GM12872 (cell line): Measurements from ENCODE around the gene MTHFR.
A peak's percentile ranks its signal among the peaks of the same experiment; 100 is the strongest.

Source experiments
- TF ChIP-seq, protein P1 (sequence below): IDR thresholded peaks from 3 replicates; pipeline ENCODE4 v1.5.1; 2011; ENCODE audit warnings: low read depth, mild to moderate bottlenecking, low read length, moderate library complexity; ENCODE audit not compliant: insufficient read depth

The MTHFR gene

DNA sequence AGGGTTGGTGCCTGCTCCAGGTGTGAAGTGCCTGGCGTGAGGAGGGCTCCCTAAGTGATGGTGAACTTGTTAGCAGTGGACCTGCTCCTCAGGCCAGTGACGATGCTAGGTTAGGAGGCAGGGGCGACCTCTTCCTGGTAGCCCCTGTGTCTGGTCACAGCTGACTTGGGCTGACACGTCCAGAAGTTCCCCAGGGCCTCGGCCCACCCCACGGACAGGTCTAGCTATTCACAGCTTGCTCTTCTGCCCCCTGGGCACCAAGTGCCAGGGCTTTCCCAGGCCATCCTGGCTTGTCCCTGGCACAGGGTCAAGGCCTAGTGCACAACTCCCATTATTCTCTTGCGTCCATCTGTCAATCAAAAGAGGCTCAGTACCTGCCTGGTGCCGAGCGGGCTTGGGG lies 54.7 kb downstream of the MTHFR start:
- TF ChIP-seq, protein P1, sequence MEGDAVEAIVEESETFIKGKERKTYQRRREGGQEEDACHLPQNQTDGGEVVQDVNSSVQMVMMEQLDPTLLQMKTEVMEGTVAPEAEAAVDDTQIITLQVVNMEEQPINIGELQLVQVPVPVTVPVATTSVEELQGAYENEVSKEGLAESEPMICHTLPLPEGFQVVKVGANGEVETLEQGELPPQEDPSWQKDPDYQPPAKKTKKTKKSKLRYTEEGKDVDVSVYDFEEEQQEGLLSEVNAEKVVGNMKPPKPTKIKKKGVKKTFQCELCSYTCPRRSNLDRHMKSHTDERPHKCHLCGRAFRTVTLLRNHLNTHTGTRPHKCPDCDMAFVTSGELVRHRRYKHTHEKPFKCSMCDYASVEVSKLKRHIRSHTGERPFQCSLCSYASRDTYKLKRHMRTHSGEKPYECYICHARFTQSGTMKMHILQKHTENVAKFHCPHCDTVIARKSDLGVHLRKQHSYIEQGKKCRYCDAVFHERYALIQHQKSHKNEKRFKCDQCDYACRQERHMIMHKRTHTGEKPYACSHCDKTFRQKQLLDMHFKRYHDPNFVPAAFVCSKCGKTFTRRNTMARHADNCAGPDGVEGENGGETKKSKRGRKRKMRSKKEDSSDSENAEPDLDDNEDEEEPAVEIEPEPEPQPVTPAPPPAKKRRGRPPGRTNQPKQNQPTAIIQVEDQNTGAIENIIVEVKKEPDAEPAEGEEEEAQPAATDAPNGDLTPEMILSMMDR, result no peak

DNA sequence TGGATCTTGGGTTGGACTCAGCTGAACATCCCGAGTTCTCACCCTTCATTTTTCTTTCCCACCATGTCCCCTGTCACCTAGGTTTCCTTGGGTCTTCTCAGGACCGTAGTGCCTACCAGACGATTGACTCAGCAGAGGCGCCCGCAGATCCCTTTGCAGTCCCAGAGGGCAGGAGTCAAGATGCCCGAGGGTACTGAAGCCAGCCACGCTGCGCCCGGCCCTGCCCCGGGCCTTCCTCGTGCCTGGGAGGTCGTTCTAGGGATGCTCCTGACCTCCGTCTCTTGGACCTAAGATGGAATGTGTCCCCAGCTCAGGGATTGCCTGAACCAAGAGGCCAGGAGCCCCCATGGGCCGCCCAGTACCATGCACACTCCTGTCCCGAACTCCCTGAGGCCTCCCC lies 55.8 kb downstream of the MTHFR start:
- TF ChIP-seq, protein P1, result no peak

DNA sequence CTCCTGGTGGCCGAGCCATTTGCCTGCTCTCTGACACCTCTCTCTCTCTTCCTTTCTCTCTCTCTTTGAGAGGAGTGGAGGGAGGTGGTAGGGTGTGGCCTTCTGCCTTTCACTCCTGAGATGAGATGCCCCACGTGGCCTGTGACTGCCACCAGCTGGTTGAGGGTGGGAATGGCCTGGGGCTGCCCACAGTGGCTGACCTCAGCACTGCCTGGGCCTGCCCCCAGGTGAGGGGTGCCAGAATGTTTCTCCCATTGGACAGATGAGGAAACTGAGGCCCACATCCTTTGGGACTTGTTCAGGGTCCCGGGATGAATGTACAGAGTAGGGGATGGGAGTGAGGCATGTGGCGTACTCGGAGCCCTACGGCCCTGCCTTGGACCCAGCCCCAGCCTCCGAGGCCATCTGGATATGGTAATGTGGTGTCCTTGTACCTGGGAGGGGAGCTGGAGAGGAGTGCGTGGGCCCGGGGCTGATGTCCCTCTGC lies 56.5 kb downstream of the MTHFR start:
- TF ChIP-seq, protein P1, result peak; percentile 67

DNA sequence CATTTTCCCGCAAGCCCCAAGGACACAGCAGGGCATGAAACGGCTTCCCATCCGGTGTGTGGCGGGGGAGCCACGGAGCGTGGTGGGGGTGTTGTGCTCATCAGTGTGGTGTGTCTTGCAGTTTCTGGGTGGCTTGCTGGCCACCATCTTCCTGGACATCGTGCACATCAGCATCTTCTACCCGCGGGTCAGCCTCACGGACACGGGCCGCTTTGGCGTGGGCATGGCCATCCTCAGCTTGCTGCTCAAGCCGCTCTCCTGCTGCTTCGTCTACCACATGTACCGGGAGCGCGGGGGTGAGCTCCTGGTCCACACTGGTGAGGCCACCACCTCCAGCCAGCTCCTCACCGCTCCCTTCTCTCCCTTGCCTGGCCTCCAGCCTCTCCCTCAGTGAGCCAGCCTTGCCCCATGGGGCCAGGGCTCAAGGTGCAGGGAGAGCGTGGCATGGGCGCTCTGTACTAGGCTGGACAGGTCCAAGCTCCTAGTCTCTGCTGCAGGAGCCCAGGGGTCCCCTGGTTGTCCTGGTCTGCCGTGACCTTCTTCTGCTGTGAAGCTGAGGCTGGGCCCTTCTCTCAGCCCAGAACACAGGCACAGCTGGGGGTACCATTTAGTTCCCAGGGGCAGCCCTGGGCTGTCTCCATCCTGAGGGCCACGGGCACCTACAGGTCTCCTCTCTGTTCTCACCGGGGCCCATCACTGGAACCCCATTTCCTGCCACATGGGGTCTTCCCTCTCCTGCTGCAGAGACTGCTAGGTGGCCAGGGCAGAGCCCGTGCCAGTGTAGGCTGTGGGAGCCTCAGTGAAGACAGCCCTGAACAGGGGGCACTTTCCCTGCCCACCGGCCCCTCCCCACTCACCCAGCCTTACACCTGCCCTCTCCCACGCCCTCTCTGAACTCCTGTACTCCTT lies 57.2 kb downstream of the MTHFR start:
- TF ChIP-seq, protein P1, result no peak

DNA sequence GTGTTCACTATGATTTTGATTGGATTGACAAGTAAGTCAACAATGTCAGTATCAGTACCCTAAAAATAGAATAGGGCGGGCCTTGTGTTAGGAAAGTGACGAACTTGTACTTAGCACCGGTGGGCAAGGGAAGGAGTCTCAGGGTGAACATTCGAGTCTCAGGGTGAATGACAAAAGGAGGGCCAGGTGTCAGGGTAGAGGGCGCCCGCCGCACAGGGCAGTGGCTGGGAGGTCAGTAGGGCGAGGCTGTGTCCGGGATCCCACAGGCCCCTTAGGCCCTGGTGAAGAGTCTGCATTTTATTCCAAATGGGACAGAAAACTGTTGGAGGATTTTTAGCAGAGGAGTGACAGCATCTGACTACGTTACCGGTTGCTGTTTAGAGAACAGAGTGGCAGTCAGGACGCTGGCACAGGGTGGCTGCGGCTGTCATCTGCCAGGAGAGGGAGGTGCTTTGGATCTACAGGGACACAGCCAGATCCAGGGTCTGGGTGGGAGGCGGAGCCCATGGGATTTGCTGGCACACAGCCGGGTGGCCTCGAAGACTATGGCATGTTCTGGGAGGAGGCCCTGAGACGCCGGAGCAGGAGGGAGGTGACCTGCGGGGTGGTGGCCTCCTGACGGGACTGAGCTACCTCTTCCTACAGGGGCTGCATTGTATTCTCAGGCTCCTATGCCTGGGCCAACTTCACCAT lies 58.8 kb downstream of the MTHFR start:
- TF ChIP-seq, protein P1, result no peak

DNA sequence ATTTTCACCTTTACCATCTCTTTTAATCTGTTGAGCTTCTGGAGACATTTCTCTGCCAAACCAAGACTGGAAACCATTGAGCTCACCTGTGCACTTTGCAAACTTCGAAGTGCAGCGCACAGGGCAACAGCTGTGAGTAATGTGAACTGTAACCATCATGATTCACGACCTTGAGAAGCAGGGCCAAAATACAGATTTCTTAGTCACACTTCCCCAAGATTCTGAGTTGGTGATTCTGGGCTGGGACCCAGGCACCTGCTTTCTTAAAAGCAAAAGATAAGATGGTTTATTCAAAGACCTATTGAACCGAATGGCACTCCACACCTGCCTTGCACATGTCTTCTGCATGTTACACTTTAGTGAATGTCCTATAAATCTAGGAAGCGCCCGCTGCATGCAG lies 59.7 kb downstream of the MTHFR start:
- TF ChIP-seq, protein P1, result no peak

DNA sequence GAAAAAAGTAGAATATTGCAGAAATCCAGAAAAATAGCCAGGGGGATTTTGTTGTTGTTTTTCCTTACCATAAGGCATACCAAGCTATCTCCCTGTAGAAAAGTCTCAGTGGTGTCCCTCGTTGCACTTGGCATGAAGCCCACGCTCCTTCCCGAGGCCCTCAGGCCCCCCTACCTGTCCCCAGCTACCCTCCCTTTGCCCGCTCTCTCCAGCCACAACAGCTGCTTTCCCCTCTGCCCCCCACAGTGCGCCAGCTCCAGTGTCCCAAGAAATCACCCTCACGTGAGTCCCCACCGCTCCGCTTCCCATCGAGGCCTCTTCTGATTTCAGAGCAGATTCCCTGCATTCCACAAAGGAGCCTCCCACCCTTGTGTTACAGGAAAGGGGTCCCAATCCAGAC lies 61.5 kb downstream of the MTHFR start:
- TF ChIP-seq, protein P1, result no peak
